ENCODE results near the gene ZNF841. TPM values are rescaled to one million over a fixed set of nuclear protein-coding genes. Genes with fewer than 3 reads are reported as not detected.

ZNF841 gene
- total and polyA plus RNA-seq, 9 of the 15 experiments (the other 6 are each of a cell fraction or from before 2014, with no cell fraction given) = 3.1 to 17.1 (median 11.0) TPM

DNA sequence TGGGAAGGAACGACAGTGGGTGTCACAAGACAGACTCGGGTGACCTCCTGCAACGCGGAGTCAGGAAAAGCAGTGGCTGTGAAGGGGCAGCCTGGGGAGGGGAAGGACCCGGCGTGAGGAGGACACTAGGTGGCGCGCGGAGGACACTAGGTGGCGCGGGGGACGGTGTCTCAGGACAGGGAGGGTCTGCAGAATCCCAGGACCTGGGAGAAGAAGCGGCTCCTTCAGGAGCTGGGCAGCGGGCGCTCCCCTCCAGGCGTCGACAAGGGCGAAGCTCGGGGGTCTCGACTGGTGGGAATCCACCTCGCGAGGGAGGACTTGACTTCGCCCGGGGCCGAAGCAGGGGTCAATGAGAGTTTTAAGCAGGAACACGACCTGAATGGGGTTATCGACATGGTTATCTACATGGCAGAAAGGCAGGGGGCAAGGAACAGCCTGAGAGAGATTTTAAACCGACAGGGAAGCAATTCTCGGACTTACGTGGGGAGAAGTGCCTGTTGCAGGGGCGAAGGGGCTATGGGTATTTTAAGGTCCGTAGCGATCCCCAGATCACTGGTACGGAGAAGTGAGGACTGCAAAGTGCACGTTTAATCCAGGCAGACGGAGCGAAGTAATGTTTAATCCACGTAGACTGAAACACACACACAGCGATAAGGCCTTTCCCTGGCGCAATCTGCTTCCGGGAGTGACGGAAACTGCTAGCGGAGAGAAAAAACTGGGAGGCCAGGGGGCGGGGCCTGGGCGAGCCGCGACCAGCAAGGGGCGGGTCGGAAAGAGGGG is 43.9 kb upstream of the ZNF841 start, which contains the start of gene ZNF616 (continued):
- TF ChIP-seq, protein P1, sequence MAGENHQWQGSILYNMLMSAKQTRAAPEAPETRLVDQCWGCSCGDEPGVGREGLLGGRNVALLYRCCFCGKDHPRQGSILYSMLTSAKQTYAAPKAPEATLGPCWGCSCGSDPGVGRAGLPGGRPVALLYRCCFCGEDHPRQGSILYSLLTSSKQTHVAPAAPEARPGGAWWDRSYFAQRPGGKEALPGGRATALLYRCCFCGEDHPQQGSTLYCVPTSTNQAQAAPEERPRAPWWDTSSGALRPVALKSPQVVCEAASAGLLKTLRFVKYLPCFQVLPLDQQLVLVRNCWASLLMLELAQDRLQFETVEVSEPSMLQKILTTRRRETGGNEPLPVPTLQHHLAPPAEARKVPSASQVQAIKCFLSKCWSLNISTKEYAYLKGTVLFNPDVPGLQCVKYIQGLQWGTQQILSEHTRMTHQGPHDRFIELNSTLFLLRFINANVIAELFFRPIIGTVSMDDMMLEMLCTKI (IDR thresholded peaks at IDR 0.05; ENCODE audit: partially characterized antibody) = no peak
- TF ChIP-seq, protein P2, sequence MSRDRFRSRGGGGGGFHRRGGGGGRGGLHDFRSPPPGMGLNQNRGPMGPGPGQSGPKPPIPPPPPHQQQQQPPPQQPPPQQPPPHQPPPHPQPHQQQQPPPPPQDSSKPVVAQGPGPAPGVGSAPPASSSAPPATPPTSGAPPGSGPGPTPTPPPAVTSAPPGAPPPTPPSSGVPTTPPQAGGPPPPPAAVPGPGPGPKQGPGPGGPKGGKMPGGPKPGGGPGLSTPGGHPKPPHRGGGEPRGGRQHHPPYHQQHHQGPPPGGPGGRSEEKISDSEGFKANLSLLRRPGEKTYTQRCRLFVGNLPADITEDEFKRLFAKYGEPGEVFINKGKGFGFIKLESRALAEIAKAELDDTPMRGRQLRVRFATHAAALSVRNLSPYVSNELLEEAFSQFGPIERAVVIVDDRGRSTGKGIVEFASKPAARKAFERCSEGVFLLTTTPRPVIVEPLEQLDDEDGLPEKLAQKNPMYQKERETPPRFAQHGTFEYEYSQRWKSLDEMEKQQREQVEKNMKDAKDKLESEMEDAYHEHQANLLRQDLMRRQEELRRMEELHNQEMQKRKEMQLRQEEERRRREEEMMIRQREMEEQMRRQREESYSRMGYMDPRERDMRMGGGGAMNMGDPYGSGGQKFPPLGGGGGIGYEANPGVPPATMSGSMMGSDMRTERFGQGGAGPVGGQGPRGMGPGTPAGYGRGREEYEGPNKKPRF (IDR thresholded peaks at IDR 0.05; ENCODE audit: low read depth, low read length) = no peak
- TF ChIP-seq MTA1 (IDR thresholded peaks at IDR 0.05; ENCODE audit: borderline replicate concordance) (peak; percentile 36; the same call in 1 of the 2 replicates), BRD4 (IDR thresholded peaks at IDR 0.05) (peak; percentile 66; the same call in 1 of the 2 replicates), MYC (IDR thresholded peaks at IDR 0.05; ENCODE audit: low read depth, low read length) (peak; percentile 8; the same call in 1 of the 2 replicates), MYC (CRISPR knock-in tag; IDR thresholded peaks at IDR 0.05; ENCODE audit: borderline replicate concordance, low read depth) (no peak), RERE (CRISPR knock-in tag; IDR thresholded peaks at IDR 0.05; ENCODE audit: borderline replicate concordance) (no peak), ESRRB (CRISPR knock-in tag; IDR thresholded peaks at IDR 0.05; ENCODE audit: borderline replicate concordance) (no peak), TBP (optimal IDR thresholded peaks at IDR 0.05; ENCODE audit: low read depth, low read length) (peak; percentile 56), AFF1 (IDR thresholded peaks at IDR 0.05; ENCODE audit: low read depth in 1 of 2, partially characterized antibody in 2 of 2) (peak in 1 of 2 experiments; percentile 51), STAG1 (CRISPR knock-in tag; IDR thresholded peaks at IDR 0.05; ENCODE audit: borderline replicate concordance) (no peak), TCF7 (IDR thresholded peaks at IDR 0.05; ENCODE audit: borderline replicate concordance) (no peak), ZNF224 (CRISPR knock-in tag; IDR thresholded peaks at IDR 0.05) (no peak), EGR1 (conservative IDR thresholded peaks at IDR 0.05) (no peak)
